ENCODE measurements around the gene PTPRN2.

DNA sequence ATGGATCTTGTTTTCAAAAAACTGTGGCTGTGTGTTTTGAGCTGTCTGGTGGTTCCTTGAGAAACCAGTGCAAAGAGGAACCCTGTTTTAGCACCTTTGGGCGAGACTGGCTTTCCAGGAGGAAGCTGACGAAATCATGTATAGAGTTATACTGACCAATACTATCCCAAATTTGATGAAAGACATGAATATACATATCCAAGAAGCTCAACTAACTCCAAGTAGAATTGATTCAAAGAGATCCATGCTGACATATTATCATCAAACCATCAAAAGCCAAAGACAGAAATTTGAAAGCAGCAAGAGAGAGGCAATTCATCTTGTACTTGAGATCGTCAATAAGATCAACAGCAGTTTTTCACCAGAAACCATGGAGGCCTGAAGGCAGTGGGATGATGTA, 640.1 kb downstream of the PTPRN2 start:
- TF ChIP-seq POLR2AphosphoS5 (IDR thresholded peaks at IDR 0.05; ENCODE audit: insufficient read depth, low read depth, low read length): no peak
- TF ChIP-seq, protein P1, sequence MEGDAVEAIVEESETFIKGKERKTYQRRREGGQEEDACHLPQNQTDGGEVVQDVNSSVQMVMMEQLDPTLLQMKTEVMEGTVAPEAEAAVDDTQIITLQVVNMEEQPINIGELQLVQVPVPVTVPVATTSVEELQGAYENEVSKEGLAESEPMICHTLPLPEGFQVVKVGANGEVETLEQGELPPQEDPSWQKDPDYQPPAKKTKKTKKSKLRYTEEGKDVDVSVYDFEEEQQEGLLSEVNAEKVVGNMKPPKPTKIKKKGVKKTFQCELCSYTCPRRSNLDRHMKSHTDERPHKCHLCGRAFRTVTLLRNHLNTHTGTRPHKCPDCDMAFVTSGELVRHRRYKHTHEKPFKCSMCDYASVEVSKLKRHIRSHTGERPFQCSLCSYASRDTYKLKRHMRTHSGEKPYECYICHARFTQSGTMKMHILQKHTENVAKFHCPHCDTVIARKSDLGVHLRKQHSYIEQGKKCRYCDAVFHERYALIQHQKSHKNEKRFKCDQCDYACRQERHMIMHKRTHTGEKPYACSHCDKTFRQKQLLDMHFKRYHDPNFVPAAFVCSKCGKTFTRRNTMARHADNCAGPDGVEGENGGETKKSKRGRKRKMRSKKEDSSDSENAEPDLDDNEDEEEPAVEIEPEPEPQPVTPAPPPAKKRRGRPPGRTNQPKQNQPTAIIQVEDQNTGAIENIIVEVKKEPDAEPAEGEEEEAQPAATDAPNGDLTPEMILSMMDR (IDR thresholded peaks at IDR 0.05; ENCODE audit: extremely low read depth in 1 of 2, insufficient read depth in 1 of 2, low read depth in 1 of 2, low read length in 2 of 2): no peak

All from endothelial cell of umbilical vein (primary cell).